ENCODE results near the gene EPHA4.
A peak's percentile ranks its signal among the peaks of the same experiment; 100 is the strongest.

EPHA4 gene

DNA sequence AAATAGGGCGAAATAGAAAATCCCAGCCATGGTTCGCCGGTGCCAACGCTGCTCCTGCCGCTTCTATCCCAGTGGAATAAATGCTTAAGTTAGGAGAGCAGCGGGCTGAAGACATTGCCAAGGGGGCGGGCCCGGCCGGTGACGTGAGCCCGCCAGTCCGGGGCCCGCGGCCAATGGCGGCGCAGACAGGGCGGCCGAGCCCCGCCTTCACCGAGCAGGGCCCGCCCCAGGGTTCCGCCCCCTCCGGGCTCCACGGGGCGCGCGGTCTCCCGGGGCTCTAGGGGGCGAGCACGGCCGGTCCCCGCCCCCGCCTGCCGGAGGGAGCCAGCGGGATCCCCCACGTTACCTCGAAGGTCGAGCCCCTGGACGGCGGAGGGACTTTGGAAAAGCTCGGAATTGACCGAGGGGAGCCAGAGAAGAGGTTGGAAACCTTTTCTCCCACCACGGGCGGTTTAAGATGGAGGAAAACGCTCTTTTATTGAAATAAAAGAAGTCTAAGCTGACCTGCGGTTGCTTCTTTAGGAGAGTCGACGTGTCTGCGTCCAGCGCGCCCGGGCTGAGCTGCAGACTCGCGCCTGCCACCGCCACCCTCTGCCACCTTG, at the start of gene EPHA4:
Gene EPHA4 (minus strand): TSS at position 86 of the 602 bp plus-strand sequence. CDS start 56 bp downstream, at position 30.
- DNase-seq (ENCODE audit: low spot score), result peak; percentile 82

GRCh38 chr2:221618007-221618406, 45.9 kb upstream of the EPHA4 start:
- DNase-seq (ENCODE audit: low spot score), result no peak

DNA sequence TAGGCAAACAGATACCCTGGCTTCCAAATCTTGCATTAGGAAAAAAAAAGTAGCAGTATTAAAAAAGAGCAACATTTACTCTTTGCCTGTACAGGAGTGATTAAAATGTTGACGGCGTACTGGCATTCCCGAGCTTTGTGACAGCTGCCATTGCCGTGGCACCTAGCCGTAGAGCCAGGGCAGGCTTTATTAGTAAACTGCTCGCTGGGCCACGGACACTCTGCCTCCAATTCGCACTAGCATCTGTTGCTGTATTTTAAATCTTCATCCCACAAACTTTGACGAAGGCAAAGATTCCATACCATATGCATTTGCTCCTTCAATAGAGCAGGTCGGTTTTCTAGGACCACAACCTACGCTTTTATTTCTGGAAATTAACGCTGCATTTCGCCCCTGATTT, 44.5 kb upstream of the EPHA4 start:
- no peak for DNase-seq (ENCODE audit: low spot score)

DNA sequence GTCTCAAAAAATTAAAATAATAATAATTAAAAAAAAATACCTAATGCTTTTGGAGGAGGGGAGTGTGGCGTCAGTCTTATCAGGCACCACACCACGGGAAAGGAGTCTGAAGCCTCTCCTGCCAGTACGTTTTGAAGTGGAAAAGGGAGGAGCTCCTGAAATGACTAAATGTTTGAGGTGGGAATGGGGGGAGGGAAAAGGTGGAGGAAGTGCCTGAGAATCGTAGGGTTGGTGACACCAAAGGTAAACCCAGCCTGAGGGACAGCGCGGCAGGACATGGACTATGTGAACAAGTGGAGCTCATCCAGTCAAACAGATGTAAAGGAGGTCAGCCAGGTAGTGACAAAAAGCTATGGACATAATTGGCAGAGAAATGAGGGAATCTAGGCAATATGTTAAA, 42.2 kb upstream of the EPHA4 start:
- DNase-seq (ENCODE audit: low spot score), result no peak

GRCh38 chr2:221612800-221613199, 40.7 kb upstream of the EPHA4 start:
- no peak for DNase-seq (ENCODE audit: low spot score)

DNA sequence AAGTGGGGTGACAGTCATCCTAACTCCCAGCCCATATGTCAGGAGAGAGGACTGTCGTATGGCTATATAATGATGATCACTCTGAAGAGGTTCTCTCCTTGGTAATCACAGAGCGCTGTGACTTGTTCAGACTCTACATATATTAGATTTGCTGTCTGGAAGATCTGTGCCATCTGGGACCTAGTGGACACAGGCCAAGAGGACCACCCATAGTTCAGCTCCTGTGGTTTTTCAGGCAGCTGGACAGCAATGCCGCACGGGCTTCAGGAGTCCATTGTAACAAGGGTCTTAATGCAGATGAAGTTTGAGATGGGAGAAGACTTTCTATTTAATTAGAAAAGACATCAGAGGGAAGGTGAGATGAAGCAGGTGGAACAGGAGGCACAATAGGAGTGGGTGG, 40.1 kb upstream of the EPHA4 start:
- DNase-seq (ENCODE audit: low spot score), result no peak

DNA sequence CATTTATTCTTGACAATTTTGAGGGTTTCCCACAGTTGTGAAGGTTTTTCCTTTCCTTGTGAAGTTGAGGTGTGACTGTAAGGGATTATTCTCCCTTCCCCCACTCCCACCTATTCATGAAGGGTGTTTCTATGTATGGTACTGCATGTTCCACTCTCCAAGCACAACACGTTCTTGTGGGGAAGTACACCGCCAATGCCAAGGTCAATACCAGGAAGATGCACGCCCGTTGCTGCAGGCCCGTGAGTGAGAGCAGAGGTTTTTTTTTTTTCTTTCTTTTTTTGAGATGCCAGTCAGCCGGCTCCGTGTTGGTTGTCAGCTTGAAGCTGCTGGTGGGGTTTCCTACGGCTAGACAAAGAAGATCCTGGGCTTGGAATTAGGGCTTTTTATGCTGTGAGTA, 38.6 kb upstream of the EPHA4 start:
- DNase-seq (ENCODE audit: low spot score), result no peak

DNA sequence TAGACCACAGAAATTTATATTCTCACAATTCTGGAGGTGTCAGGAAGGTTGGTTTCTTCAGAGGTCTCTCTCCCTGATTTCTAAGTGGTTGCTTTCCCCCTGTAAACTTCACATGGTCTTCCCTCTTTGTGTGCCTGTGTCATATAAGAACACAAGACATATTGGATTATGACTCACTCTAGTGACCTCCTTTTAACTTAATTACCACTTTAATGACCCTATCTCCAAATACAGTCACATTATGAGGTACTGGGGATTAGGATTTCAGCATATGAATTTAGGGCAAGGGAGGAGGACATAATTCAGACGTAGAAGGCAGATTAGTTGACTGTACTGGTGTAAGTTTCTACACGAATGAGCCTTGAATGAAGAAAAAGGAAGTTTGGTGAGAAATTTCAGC, 38.2 kb upstream of the EPHA4 start:
- DNase-seq (ENCODE audit: low spot score), result no peak

GRCh38 chr2:221608442-221608841, 36.3 kb upstream of the EPHA4 start:
- no peak for DNase-seq (ENCODE audit: low spot score)

GRCh38 chr2:221606424-221606823, 34.3 kb upstream of the EPHA4 start:
- DNase-seq (ENCODE audit: low spot score), result no peak

- DNase-seq (ENCODE audit: low spot score), result no peak
Measured at GRCh38 chr2:221605751-221606240, 33.7 kb upstream of the EPHA4 start.

DNA sequence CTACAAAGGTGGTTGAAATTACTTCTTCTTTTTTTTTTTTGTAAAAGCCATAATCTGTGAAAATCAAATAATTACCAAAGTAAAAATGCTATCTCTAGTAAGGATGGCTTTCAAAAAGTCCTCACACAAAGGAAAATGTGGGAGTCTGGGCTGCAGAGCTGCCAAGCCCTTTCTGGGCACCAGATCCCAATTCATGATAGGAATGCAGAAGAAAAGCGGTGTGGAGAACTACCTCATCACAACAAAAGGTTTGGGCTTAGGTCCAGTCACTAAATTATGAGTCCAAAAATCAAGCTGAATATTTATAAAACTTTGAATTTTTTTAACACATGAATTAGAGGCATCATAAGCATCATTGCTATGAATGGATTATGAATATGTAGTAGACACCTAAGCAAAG, 30.8 kb upstream of the EPHA4 start:
- DNase-seq (ENCODE audit: low spot score), result no peak

DNA sequence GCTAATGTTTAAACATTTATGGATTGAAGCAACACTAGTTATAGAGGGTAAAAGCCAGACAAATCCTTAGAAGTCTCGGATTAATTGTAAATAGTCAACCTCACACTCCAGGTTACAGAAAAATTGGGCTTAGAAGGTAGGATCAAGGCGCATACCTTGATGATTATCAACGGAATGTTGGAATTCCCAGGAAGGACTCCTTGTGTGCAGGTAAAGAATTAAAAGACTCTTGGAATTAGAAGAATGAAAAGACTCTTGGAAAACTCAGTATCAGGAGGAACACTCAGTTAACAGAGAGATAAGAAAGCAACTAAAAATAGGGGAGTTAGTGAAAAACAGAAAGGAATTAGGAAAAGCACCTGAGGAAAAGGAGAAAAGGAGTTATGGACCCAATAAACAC, 29.3 kb upstream of the EPHA4 start:
- DNase-seq (ENCODE audit: low spot score), result no peak

DNA sequence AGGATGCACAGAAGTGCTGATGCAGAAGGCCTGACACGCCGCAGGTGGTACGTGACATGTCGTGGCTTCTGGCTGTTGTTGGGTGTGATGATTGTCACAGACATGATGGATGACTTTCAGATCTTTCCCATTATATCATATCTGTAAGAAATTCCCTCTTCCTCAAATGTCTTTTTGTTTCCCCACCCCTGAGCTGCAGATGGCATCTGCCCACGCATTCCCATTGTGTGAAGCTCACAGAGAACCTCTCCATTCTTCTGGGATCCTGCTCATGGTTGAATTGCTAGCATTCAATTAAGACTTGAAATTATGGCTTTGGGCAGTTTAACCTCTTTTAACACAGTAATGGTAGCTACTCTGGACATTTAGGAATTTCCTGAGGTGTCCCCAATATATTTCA, 28.3 kb upstream of the EPHA4 start:
- DNase-seq (ENCODE audit: low spot score), result no peak

- no peak for DNase-seq (ENCODE audit: low spot score)
Measured at GRCh38 chr2:221596192-221596591, 24.1 kb upstream of the EPHA4 start.

DNA sequence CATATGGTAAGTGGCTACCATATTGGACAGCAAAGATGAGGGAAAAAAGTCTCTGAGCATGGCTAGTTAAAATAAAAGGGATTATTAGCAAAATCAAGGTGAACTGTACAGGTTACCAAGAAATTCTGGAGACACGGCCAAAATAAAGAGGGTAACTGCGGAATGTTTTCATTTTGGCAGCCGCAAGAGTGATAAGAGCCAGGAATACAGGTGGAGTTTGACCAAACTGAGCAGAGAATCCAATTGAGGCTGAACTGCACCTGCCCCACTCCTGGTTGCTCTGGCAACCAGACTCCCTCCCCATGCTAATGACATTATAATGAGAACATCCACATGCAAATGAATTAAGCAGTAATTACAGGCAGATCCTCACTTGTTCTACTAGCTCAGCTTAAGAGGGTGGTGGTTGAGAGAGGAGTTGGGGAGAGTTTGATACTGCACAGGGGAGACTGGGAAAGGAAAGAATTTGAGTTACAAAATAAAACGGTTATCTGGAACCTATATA, 18.8 kb upstream of the EPHA4 start:
- no peak for DNase-seq (ENCODE audit: low spot score)

- DNase-seq (ENCODE audit: low spot score), result no peak
Measured at GRCh38 chr2:221589696-221590095, 17.6 kb upstream of the EPHA4 start.

GRCh38 chr2:221588306-221588985, 16.3 kb upstream of the EPHA4 start:
- DNase-seq (ENCODE audit: low spot score), result no peak

- DNase-seq (ENCODE audit: low spot score), result no peak
Measured at GRCh38 chr2:221581986-221582385, 9.9 kb upstream of the EPHA4 start.

DNA sequence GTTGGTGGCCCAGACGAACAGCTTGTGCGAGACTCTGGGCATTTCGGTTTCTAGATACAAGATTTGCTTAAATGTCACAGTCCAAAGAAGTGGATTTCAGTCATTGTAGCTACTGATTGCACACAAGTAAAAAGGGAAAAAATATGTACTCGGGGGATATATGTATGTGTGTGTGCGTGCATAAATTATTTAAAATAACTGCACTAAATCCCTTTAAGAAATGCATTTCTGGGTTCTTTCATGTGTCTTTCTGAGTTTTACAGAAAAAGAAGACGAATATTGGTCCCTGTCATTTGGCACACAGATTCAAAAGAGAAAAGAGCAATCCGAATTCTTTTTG, 2.1 kb upstream of the EPHA4 start:
- DNase-seq (ENCODE audit: low spot score), result no peak

DNA sequence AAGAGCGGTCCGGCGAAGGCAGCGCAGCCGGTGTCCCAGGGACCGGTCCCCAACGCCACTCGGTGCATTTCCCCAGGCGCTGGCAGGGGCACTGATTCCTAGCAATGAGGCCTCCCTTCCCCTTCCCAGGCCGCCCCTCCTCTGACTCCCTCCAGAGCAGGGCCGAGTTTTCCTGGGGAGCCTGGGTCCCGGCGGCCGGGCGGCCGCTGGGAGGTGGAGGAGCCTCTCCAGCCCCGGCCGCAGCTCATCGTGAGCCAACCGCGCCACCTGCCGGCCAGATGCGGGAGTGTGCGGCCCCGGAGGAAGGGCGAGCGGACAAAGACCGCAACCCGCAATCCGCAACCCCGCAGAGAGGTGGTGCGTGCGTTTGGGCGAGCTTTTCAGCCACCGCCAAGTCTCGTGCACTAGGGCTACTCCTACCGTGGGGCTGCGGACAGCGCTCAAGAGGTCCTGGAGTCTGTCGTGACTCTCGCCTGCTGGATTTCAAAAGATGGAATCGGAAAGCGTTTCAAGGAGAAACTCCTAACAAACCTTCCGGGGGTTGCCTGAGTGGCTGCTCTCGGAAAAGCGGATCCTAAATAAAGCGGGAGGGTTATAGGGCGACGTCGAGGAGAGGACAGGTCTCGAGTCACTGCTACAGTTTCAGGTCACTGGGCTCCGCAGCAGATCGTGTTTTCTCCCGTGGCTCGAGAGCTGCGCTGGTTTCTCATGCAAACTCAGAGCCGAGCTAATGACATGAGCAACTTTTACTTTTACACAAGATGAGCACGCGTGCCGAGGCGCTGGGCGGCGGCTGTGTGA, 1.5 kb upstream of the EPHA4 start:
- peak; percentile 82 for DNase-seq (ENCODE audit: low spot score)

GRCh38 chr2:221572821-221573429, 821 bp upstream of the EPHA4 start:
- no peak for DNase-seq (ENCODE audit: low spot score)
